Ramos (cell line): ENCODE data around the gene SNED1.

Experiments
- in situ Hi-C: fragments of 300-500 bp; cut with MboI; formaldehyde crosslinking; loops from one replicate; pipeline ENCODE4 v1.14.3; 2022; ENCODE audit warnings: low sequenced_read_pairs; ENCODE audit not compliant: unreplicated experiment

The SNED1 gene

GRCh38 chr2:241140445-241140840 is 142.0 kb downstream of the SNED1 start:
- in situ Hi-C loops: no loop called here

DNA sequence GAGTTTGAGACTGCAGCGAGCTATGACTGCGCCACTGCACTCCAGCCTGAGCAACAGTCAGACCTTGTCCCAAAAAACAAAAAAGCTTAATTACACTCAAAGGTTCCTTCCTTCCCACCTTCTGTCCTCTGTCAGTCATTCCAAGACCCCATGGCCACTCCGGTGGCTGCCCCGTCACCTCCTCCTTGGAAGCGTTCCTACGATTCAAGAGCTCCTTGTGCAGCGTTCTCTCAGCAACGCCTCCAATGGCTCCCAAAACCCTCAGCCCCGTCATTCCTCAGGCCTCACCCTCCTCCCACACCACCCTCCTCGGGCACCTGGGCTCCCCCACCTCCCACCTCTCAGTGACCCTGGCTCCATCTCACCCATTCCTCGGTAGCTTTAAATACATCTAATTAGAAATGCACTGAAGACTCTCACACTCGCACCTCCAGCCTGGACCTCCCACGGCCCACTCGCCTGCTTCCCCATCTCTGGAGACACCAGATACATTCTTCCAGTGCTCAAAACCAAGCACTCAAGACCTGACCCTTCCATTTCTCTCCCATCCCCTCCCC is 142.9 kb downstream of the SNED1 start:
- in situ Hi-C loops: no loop called here

DNA sequence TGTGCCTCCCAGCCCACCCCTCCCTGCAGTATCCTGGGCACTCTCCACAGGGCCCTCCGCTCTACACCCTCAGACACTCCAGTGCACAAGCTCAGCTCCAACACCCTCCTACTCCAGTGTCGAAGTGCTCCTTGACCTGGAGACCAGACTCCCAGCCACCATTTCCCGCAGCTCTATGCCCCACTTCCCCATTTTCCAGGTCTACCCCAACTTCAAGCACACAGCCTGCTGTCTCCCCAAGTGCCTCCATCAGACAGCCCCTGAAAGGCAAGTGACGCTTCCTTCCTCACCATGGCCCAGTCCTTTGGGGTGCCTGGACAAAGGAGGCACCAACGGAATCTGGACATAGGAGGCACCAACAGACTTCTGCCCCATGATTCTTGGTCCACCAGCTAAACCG is 143.6 kb downstream of the SNED1 start:
- in situ Hi-C loops: no loop called here

DNA sequence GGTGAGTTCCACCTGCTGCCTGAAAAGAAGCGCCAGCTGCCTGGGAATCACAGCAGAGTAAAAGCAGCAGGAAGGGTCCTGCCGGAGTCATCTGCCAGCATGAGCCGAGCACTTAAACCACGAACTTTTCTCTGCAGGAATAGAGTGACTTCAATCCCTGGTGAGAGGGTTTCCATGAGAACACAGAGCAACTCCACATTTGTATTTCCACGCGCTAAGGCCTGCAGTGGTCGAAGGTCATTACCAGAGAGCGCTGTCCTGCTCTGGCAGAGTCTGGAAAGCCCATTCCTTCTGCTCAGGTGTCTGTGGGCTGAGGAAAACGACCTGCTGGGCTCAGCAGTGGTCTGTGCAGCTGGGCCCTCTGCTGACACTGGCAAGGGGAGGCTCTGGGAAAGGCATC is 144.2 kb downstream of the SNED1 start:
- in situ Hi-C loops: no loop called here
